Mucosa of stomach (tissue), 1 donor: ENCODE results near the gene RASGRP4.
"Not testable (repeated sequence)": the region's sequence is repeated elsewhere in the genome, so short reads cannot be mapped to it uniquely, and the experiment has no call there.

Experiments
- H3K27me3 ChIP-seq: one replicate; pipeline ENCODE4 v1.7.0; 2013; ENCODE audit warnings: mild to moderate bottlenecking, low read length; ENCODE audit not compliant: control insufficient read depth, insufficient read depth
- H3K36me3 ChIP-seq: one replicate; pipeline ENCODE4 v1.7.0; 2013; ENCODE audit warnings: low read length; ENCODE audit not compliant: control insufficient read depth, insufficient read depth
- H3K4me1 ChIP-seq: one replicate; pipeline ENCODE4 v1.7.0; 2013; ENCODE audit warnings: mild to moderate bottlenecking, low read length; ENCODE audit not compliant: control insufficient read depth, insufficient read depth
- H3K4me3 ChIP-seq: one replicate; pipeline ENCODE4 v1.7.0; 2013; ENCODE audit warnings: low read length
- H3K9ac ChIP-seq: one replicate; pipeline ENCODE4 v1.7.0; 2013; ENCODE audit warnings: mild to moderate bottlenecking, low read length, moderate library complexity
- H3K9me3 ChIP-seq: one replicate; pipeline ENCODE4 v1.7.0; 2013; ENCODE audit warnings: mild to moderate bottlenecking, low read length, moderate library complexity; ENCODE audit not compliant: control insufficient read depth
- donor health status: Pancreatic carcinoma.

The RASGRP4 gene

GRCh38 chr19:38373907-38374331 lies 52.1 kb downstream of the RASGRP4 start:
- Histone ChIP-seq H3K9me3 (no peaks in the 10 kb centered on the region), H3K36me3 (peaks cover under 1% of the 10 kb centered on the region), H3K27me3 (no peaks in the 10 kb centered on the region), H3K4me1 (peaks cover 14% of the 10 kb centered on the region), H3K4me3 (no peak overlapping the region), H3K9ac (peak overlapping the region; percentile 2)

GRCh38 chr19:38371081-38371480 lies 54.9 kb downstream of the RASGRP4 start:
- no peak overlapping the region for H3K9ac ChIP-seq

GRCh38 chr19:38370299-38370698 lies 55.7 kb downstream of the RASGRP4 start:
- no peaks in the 10 kb centered on the region for H3K36me3 ChIP-seq
- H3K27me3 ChIP-seq, result no peaks in the 10 kb centered on the region
- H3K4me3 ChIP-seq, result no peak overlapping the region
- H3K4me1 ChIP-seq, result peaks cover 1% of the 10 kb centered on the region
- H3K9ac ChIP-seq, result no peak overlapping the region
- H3K9me3 ChIP-seq, result no peaks in the 10 kb centered on the region

More at GRCh38 chr19:38371081-38371480, 54.9 kb downstream of the RASGRP4 start:
- Histone ChIP-seq H3K27me3 (no peaks in the 10 kb centered on the region), H3K9me3 (no peaks in the 10 kb centered on the region), H3K36me3 (no peaks in the 10 kb centered on the region), H3K4me1 (peaks cover 9% of the 10 kb centered on the region), H3K4me3 (no peak overlapping the region)

- H3K4me1 ChIP-seq, result no peaks in the 10 kb centered on the region
- peaks cover 3% of the 10 kb centered on the region for H3K27me3 ChIP-seq
- no peaks in the 10 kb centered on the region for H3K9me3 ChIP-seq
- no peak overlapping the region for H3K9ac ChIP-seq
- no peaks in the 10 kb centered on the region for H3K36me3 ChIP-seq
- H3K4me3 ChIP-seq, result no peak overlapping the region
Measured at GRCh38 chr19:38369584-38369983, 56.4 kb downstream of the RASGRP4 start.

- H3K9ac ChIP-seq, result no peak overlapping the region
- peaks cover 3% of the 10 kb centered on the region for H3K27me3 ChIP-seq
- H3K4me3 ChIP-seq, result no peak overlapping the region
- H3K4me1 ChIP-seq, result peaks cover 11% of the 10 kb centered on the region
- H3K36me3 ChIP-seq, result no peaks in the 10 kb centered on the region
- no peaks in the 10 kb centered on the region for H3K9me3 ChIP-seq
Measured at GRCh38 chr19:38367041-38367440, 59.0 kb downstream of the RASGRP4 start.

GRCh38 chr19:38362946-38363688 lies 62.9 kb downstream of the RASGRP4 start:
- not testable (repeated sequence) for H3K36me3 ChIP-seq, H3K9ac ChIP-seq, H3K9me3 ChIP-seq, H3K4me3 ChIP-seq
- Histone ChIP-seq H3K27me3 (peaks cover 32% of the 10 kb centered on the region), H3K4me1 (peaks cover 11% of the 10 kb centered on the region)

GRCh38 chr19:38362076-38362945 lies 63.7 kb downstream of the RASGRP4 start:
- Histone ChIP-seq H3K27me3 (peaks cover 33% of the 10 kb centered on the region), H3K4me3 (peak overlapping the region; percentile 36), H3K9ac (peak overlapping the region; percentile 8), H3K4me1 (peaks cover 11% of the 10 kb centered on the region), H3K9me3 (no peaks in the 10 kb centered on the region), H3K36me3 (no peaks in the 10 kb centered on the region)

- Histone ChIP-seq H3K27me3 (peaks cover 33% of the 10 kb centered on the region), H3K4me3 (peak overlapping the region; percentile 36), H3K4me1 (peaks cover 11% of the 10 kb centered on the region), H3K9me3 (no peaks in the 10 kb centered on the region), H3K36me3 (no peaks in the 10 kb centered on the region), H3K9ac (no peak overlapping the region)
Measured at GRCh38 chr19:38361633-38362075, 64.4 kb downstream of the RASGRP4 start.

- H3K36me3 ChIP-seq, result no peaks in the 10 kb centered on the region
- H3K4me1 ChIP-seq, result peaks cover 11% of the 10 kb centered on the region
- H3K27me3 ChIP-seq, result peaks cover 38% of the 10 kb centered on the region
- H3K9me3 ChIP-seq, result no peaks in the 10 kb centered on the region
- no peak overlapping the region for H3K9ac ChIP-seq
- no peak overlapping the region for H3K4me3 ChIP-seq
Measured at GRCh38 chr19:38360839-38361631, 65.0 kb downstream of the RASGRP4 start.

- no peak overlapping the region for H3K9ac ChIP-seq
- no peak overlapping the region for H3K4me3 ChIP-seq
- H3K36me3 ChIP-seq, result no peaks in the 10 kb centered on the region
- H3K4me1 ChIP-seq, result peaks cover 11% of the 10 kb centered on the region
- H3K9me3 ChIP-seq, result no peaks in the 10 kb centered on the region
- H3K27me3 ChIP-seq, result peaks cover 38% of the 10 kb centered on the region
Measured at GRCh38 chr19:38360351-38360750, 65.7 kb downstream of the RASGRP4 start.

- no peaks in the 10 kb centered on the region for H3K9me3 ChIP-seq
- no peak overlapping the region for H3K4me3 ChIP-seq
- no peak overlapping the region for H3K9ac ChIP-seq
- H3K4me1 ChIP-seq, result peaks cover 11% of the 10 kb centered on the region
- peaks cover 35% of the 10 kb centered on the region for H3K27me3 ChIP-seq
- no peaks in the 10 kb centered on the region for H3K36me3 ChIP-seq
Measured at GRCh38 chr19:38359242-38360021, 66.6 kb downstream of the RASGRP4 start.
